ENCODE results near the gene PLD5. TPM values are rescaled to one million over a fixed set of nuclear protein-coding genes. Genes with fewer than 3 reads are reported as not detected.
"Not testable (repeated sequence)": the region's sequence is repeated elsewhere in the genome, so short reads cannot be mapped to it uniquely, and the experiment has no call there.

PLD5 gene
- polyA plus RNA-seq, 1 donor from 2014 or later = not detected

GRCh38 chr1:242239398-242239797 lies 285.1 kb downstream of the PLD5 start:
- peaks cover 0 to 3% (median 0%) of the 10 kb centered on the region in 3 donors for H3K4me1 Mint-ChIP-seq
- H3K27ac Mint-ChIP-seq = no peak overlapping the region
- no peak overlapping the region for H3K4me3 Mint-ChIP-seq
- H3K9me3 Mint-ChIP-seq = peaks cover 0 to 3% (median 0%) of the 10 kb centered on the region in 3 donors
- peaks cover 2% of the 10 kb centered on the region for H3K27me3 Mint-ChIP-seq
- H3K36me3 Mint-ChIP-seq = no peaks in the 10 kb centered on the region

GRCh38 chr1:242237051-242237450 lies 287.4 kb downstream of the PLD5 start:
- H3K36me3 Mint-ChIP-seq = peaks cover under 1% of the 10 kb centered on the region
- H3K27ac Mint-ChIP-seq = no peak overlapping the region
- peaks cover 3% of the 10 kb centered on the region for H3K27me3 Mint-ChIP-seq
- H3K4me3 Mint-ChIP-seq = no peak overlapping the region
- peaks cover 0 to 2% (median 0%) of the 10 kb centered on the region in 3 donors for H3K4me1 Mint-ChIP-seq
- H3K9me3 Mint-ChIP-seq = peaks cover 0 to 5% (median 0%) of the 10 kb centered on the region in 3 donors

GRCh38 chr1:242228991-242229390 lies 295.5 kb downstream of the PLD5 start:
- peaks cover 0 to 2% (median 0%) of the 10 kb centered on the region in 3 donors for H3K4me1 Mint-ChIP-seq
- no peak overlapping the region for H3K27ac Mint-ChIP-seq
- H3K9me3 Mint-ChIP-seq = peaks cover 0 to 2% (median 0%) of the 10 kb centered on the region in 3 donors
- peaks cover 1% of the 10 kb centered on the region for H3K36me3 Mint-ChIP-seq
- no peaks in the 10 kb centered on the region for H3K27me3 Mint-ChIP-seq
- no peak overlapping the region for H3K4me3 Mint-ChIP-seq

- H3K27me3 Mint-ChIP-seq = no peaks in the 10 kb centered on the region
- no peaks in the 10 kb centered on the region for H3K36me3 Mint-ChIP-seq
- H3K4me1 Mint-ChIP-seq = no peaks in the 10 kb centered on the region
- H3K9me3 Mint-ChIP-seq = no peaks in the 10 kb centered on the region
- H3K27ac Mint-ChIP-seq = no peak overlapping the region
- no peak overlapping the region for H3K4me3 Mint-ChIP-seq
These were observed 298.5 kb downstream of the PLD5 start for GRCh38 chr1:242225767-242226573.

- H3K4me3 Mint-ChIP-seq, H3K27me3 Mint-ChIP-seq, H3K4me1 Mint-ChIP-seq, H3K9me3 Mint-ChIP-seq, H3K27ac Mint-ChIP-seq, H3K36me3 Mint-ChIP-seq: not testable (repeated sequence)
These were observed 299.4 kb downstream of the PLD5 start for GRCh38 chr1:242224878-242225766.

GRCh38 chr1:242224461-242224860 lies 300.0 kb downstream of the PLD5 start:
- Mint-ChIP-seq H3K27me3 (no peaks in the 10 kb centered on the region), H3K4me3 (no peak overlapping the region), H3K9me3 (no peaks in the 10 kb centered on the region), H3K4me1 (no peaks in the 10 kb centered on the region), H3K27ac (no peak overlapping the region), H3K36me3 (no peaks in the 10 kb centered on the region)

GRCh38 chr1:242219905-242220304 lies 304.6 kb downstream of the PLD5 start:
- no peaks in the 10 kb centered on the region for H3K36me3 Mint-ChIP-seq
- no peak overlapping the region for H3K27ac Mint-ChIP-seq
- no peaks in the 10 kb centered on the region for H3K27me3 Mint-ChIP-seq
- peaks cover 0 to 15% (median 2%) of the 10 kb centered on the region in 3 donors for H3K9me3 Mint-ChIP-seq
- H3K4me3 Mint-ChIP-seq = no peak overlapping the region
- no peaks in the 10 kb centered on the region for H3K4me1 Mint-ChIP-seq

- Mint-ChIP-seq H3K36me3 (no peaks in the 10 kb centered on the region), H3K27me3 (no peaks in the 10 kb centered on the region), H3K4me3 (no peak overlapping the region), H3K4me1 (no peaks in the 10 kb centered on the region), H3K9me3 (peaks cover 0 to 15% (median 2%) of the 10 kb centered on the region in 3 donors), H3K27ac (no peak overlapping the region)
These were observed 305.1 kb downstream of the PLD5 start for GRCh38 chr1:242219298-242219901.

- H3K4me1 Mint-ChIP-seq = no peaks in the 10 kb centered on the region
- H3K9me3 Mint-ChIP-seq = peaks cover 2 to 15% (median 2%) of the 10 kb centered on the region in 3 donors
- H3K4me3 Mint-ChIP-seq = no peak overlapping the region
- no peaks in the 10 kb centered on the region for H3K36me3 Mint-ChIP-seq
- H3K27ac Mint-ChIP-seq = no peak overlapping the region
- H3K27me3 Mint-ChIP-seq = no peaks in the 10 kb centered on the region
These were observed 308.1 kb downstream of the PLD5 start for GRCh38 chr1:242216368-242216767.

GRCh38 chr1:242214455-242214854 lies 310.0 kb downstream of the PLD5 start:
- not testable (repeated sequence) for H3K36me3 Mint-ChIP-seq, H3K27me3 Mint-ChIP-seq, H3K4me1 Mint-ChIP-seq, H3K4me3 Mint-ChIP-seq, H3K27ac Mint-ChIP-seq
- peaks cover 2 to 15% (median 2%) of the 10 kb centered on the region in 3 donors for H3K9me3 Mint-ChIP-seq

GRCh38 chr1:242212961-242213360 lies 311.5 kb downstream of the PLD5 start:
- H3K27me3 Mint-ChIP-seq, H3K4me1 Mint-ChIP-seq, H3K4me3 Mint-ChIP-seq, H3K27ac Mint-ChIP-seq, H3K36me3 Mint-ChIP-seq: not testable (repeated sequence)
- peaks cover 2 to 15% (median 4%) of the 10 kb centered on the region in 3 donors for H3K9me3 Mint-ChIP-seq

GRCh38 chr1:242212401-242212800 lies 312.1 kb downstream of the PLD5 start:
- no peaks in the 10 kb centered on the region for H3K36me3 Mint-ChIP-seq
- H3K4me1 Mint-ChIP-seq = no peaks in the 10 kb centered on the region
- H3K27ac Mint-ChIP-seq = no peak overlapping the region
- no peaks in the 10 kb centered on the region for H3K27me3 Mint-ChIP-seq
- H3K9me3 Mint-ChIP-seq = peaks cover 2 to 12% (median 4%) of the 10 kb centered on the region in 3 donors
- no peak overlapping the region for H3K4me3 Mint-ChIP-seq

GRCh38 chr1:242211254-242212022 lies 313.1 kb downstream of the PLD5 start:
- Mint-ChIP-seq H3K27me3 (no peaks in the 10 kb centered on the region), H3K9me3 (peaks cover 2 to 6% (median 4%) of the 10 kb centered on the region in 3 donors), H3K4me3 (no peak overlapping the region), H3K36me3 (no peaks in the 10 kb centered on the region), H3K4me1 (no peaks in the 10 kb centered on the region), H3K27ac (no peak overlapping the region)

GRCh38 chr1:242210316-242210715 lies 314.2 kb downstream of the PLD5 start:
- H3K9me3 Mint-ChIP-seq, H3K27ac Mint-ChIP-seq, H3K27me3 Mint-ChIP-seq, H3K4me3 Mint-ChIP-seq, H3K4me1 Mint-ChIP-seq, H3K36me3 Mint-ChIP-seq: not testable (repeated sequence)
